Panc1 (cell line): Measurements from ENCODE around the gene HDAC6.

Experiments used
- POLR2AphosphoS5 ChIP-seq: IDR thresholded peaks from 2 replicates; pipeline ENCODE4 v1.6.1; 2012; ENCODE audit warnings: mild to moderate bottlenecking, low read depth, low read length, moderate library complexity
- SIN3A ChIP-seq: IDR thresholded peaks from 2 replicates; pipeline ENCODE4 v1.6.1; 2012; ENCODE audit warnings: low read depth, mild to moderate bottlenecking, low read length, moderate library complexity, borderline replicate concordance; ENCODE audit not compliant: insufficient read depth
- TCF7L2 ChIP-seq: IDR thresholded peaks from 2 replicates; pipeline ENCODE4 v1.6.1; 2011; ENCODE audit warnings: mild to moderate bottlenecking, low read depth, low read length, inconsistent platforms
- TF ChIP-seq, protein P1 (sequence below): fragments of 450-650 bp; IDR thresholded peaks from 2 replicates; pipeline ENCODE4 v1.5.1; 2017; ENCODE audit warnings: mild to moderate bottlenecking

DNA sequence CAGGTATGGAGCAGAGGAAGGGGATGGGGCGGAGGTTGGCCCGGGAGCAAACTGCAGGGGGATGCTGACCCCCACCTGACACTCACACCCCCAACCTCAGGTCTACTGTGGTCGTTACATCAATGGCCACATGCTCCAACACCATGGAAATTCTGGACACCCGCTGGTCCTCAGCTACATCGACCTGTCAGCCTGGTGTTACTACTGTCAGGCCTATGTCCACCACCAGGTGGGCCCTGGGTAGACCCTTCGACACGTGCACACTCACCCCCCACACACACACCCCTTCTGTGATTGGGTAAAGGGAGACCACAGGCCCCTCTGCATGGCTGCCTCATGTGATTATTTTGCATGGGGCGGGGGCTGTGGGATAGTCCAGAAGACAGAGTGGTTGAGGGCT lies 22.2 kb downstream of the HDAC6 start:
- TF ChIP-seq POLR2AphosphoS5 (no peak), TCF7L2 (no peak), SIN3A (no peak)
- TF ChIP-seq, protein P1, sequence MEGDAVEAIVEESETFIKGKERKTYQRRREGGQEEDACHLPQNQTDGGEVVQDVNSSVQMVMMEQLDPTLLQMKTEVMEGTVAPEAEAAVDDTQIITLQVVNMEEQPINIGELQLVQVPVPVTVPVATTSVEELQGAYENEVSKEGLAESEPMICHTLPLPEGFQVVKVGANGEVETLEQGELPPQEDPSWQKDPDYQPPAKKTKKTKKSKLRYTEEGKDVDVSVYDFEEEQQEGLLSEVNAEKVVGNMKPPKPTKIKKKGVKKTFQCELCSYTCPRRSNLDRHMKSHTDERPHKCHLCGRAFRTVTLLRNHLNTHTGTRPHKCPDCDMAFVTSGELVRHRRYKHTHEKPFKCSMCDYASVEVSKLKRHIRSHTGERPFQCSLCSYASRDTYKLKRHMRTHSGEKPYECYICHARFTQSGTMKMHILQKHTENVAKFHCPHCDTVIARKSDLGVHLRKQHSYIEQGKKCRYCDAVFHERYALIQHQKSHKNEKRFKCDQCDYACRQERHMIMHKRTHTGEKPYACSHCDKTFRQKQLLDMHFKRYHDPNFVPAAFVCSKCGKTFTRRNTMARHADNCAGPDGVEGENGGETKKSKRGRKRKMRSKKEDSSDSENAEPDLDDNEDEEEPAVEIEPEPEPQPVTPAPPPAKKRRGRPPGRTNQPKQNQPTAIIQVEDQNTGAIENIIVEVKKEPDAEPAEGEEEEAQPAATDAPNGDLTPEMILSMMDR: no peak
